Mesendoderm (in vitro differentiated cells): ENCODE results near the gene FAIM.

Experiments used
- DNase-seq: peaks from one replicate; pipeline ENCODE4 v3.0.0; 2013
- H2AK5ac ChIP-seq: 2 replicates; pipeline ENCODE4 v1.6.1; 2013; ENCODE audit warnings: low read length, inconsistent platforms
- H2BK120ac ChIP-seq: 2 replicates; pipeline ENCODE4 v1.6.1; 2013; ENCODE audit warnings: low read depth, mild to moderate bottlenecking, low read length, moderate library complexity, mixed read lengths
- H2BK15ac ChIP-seq: replicated peaks from 2 replicates; pipeline ENCODE4 v1.6.1; 2013; ENCODE audit warnings: low read depth, mild to moderate bottlenecking, moderate library complexity
- H2BK5ac ChIP-seq: 2 replicates; pipeline ENCODE4 v1.6.1; 2013; ENCODE audit warnings: low read length, inconsistent platforms
- H3K18ac ChIP-seq: 2 replicates; pipeline ENCODE4 v1.6.1; 2013; ENCODE audit warnings: mild to moderate bottlenecking, low read length, mixed read lengths
- H3K23ac ChIP-seq: one replicate; pipeline ENCODE4 v1.6.1; 2013; ENCODE audit warnings: low read length
- H3K27ac ChIP-seq: 2 replicates; pipeline ENCODE4 v1.5.1; 2013; ENCODE audit warnings: low read depth, mild to moderate bottlenecking, inconsistent platforms, low read length, moderate library complexity
- H3K27me3 ChIP-seq: 2 replicates; pipeline ENCODE4 v1.6.1; 2013; ENCODE audit warnings: low read length, control low read depth, mild to moderate bottlenecking, inconsistent platforms; ENCODE audit not compliant: insufficient read depth, poor library complexity
- H3K36me3 ChIP-seq: 2 replicates; pipeline ENCODE4 v1.6.1; 2013; ENCODE audit warnings: low read length, inconsistent platforms; ENCODE audit not compliant: control insufficient read depth, insufficient read depth
- H3K4ac ChIP-seq: one replicate; pipeline ENCODE4 v1.6.1; 2013; ENCODE audit warnings: low read depth, mild to moderate bottlenecking, low read length, moderate library complexity
- H3K4me1 ChIP-seq: 2 replicates; pipeline ENCODE4 v1.6.1; 2013; ENCODE audit warnings: low read depth, low read length, inconsistent platforms; ENCODE audit not compliant: control insufficient read depth
- H3K4me2 ChIP-seq: 2 replicates; pipeline ENCODE4 v1.6.1; 2013; ENCODE audit warnings: low read length
- H3K4me3 ChIP-seq: 2 replicates; pipeline ENCODE4 v1.5.1; 2013; ENCODE audit warnings: mild to moderate bottlenecking, low read length
- H3K56ac ChIP-seq: one replicate; pipeline ENCODE4 v1.6.1; 2013; ENCODE audit warnings: low read length
- H3K79me1 ChIP-seq: 2 replicates; pipeline ENCODE4 v1.6.1; 2013; ENCODE audit warnings: low read length, inconsistent platforms
- H3K79me2 ChIP-seq: 2 replicates; pipeline ENCODE4 v1.6.1; 2013; ENCODE audit warnings: mild to moderate bottlenecking, low read length; ENCODE audit not compliant: control insufficient read depth, insufficient read depth
- H3K9ac ChIP-seq: 2 replicates; pipeline ENCODE4 v1.6.1; 2013; ENCODE audit warnings: low read length, inconsistent platforms
- H4K5ac ChIP-seq: one replicate; pipeline ENCODE4 v1.6.1; 2013; ENCODE audit warnings: low read length
- H4K8ac ChIP-seq: one replicate; pipeline ENCODE4 v1.6.1; 2013; ENCODE audit warnings: low read depth, mild to moderate bottlenecking, control low read depth, low read length, moderate library complexity
- WGBS: extraction: QIAGEN DNeasy Blood & Tissue Kit; methylation state at CpG from one replicate; pipeline ENCODE4 v1.1.7; 2013; ENCODE audit warnings: low lambda C conversion rate, missing lambda C conversion rate; ENCODE audit not compliant: insufficient coverage; ENCODE audit errors: extremely low coverage; 5-methylcytosine and 5-hydroxymethylcytosine counted together

The FAIM gene

GRCh38 chr3:138609898-138610266 lies 1.3 kb downstream of the FAIM start:
- no peak for DNase-seq
- Histone ChIP-seq H2BK5ac (no peak overlapping the region), H4K8ac (no peak overlapping the region), H2BK15ac (no peak overlapping the region), H3K27ac (no peak overlapping the region), H2BK120ac (no peak overlapping the region), H3K23ac (no peak overlapping the region), H4K5ac (no peak overlapping the region), H2AK5ac (no peak overlapping the region), H3K4ac (no peak overlapping the region), H3K27me3 (no peaks in the 10 kb centered on the region), H3K79me1 (no peaks in the 10 kb centered on the region), H3K4me3 (no peak overlapping the region), H3K56ac (no peak overlapping the region), H3K4me2 (no peak overlapping the region), H3K79me2 (no peaks in the 10 kb centered on the region), H3K36me3 (no peaks in the 10 kb centered on the region), H3K18ac (no peak overlapping the region), H3K9ac (no peak overlapping the region), H3K4me1 (no peaks in the 10 kb centered on the region)
- no CpG with 5 or more reads among the region's 6 CpGs for WGBS

- Histone ChIP-seq H2BK5ac (no peak overlapping the region), H4K5ac (no peak overlapping the region), H3K79me2 (no peaks in the 10 kb centered on the region), H3K4ac (no peak overlapping the region), H4K8ac (no peak overlapping the region), H2BK15ac (no peak overlapping the region), H3K4me3 (no peak overlapping the region), H3K79me1 (no peaks in the 10 kb centered on the region), H3K4me1 (no peaks in the 10 kb centered on the region), H3K27me3 (no peaks in the 10 kb centered on the region), H2BK120ac (no peak overlapping the region), H2AK5ac (no peak overlapping the region), H3K56ac (no peak overlapping the region), H3K9ac (no peak overlapping the region), H3K23ac (no peak overlapping the region), H3K18ac (no peak overlapping the region), H3K4me2 (no peak overlapping the region), H3K27ac (no peak overlapping the region), H3K36me3 (no peaks in the 10 kb centered on the region)
- WGBS: no CpG with 5 or more reads among the region's 1 CpG
- no peak for DNase-seq
Measured at GRCh38 chr3:138615462-138615861, 6.9 kb downstream of the FAIM start.

GRCh38 chr3:138620431-138620830 lies 11.9 kb downstream of the FAIM start:
- Histone ChIP-seq H2BK5ac (no peak overlapping the region), H2BK15ac (no peak overlapping the region), H3K27ac (no peak overlapping the region), H3K4me1 (no peaks in the 10 kb centered on the region), H3K4me3 (no peak overlapping the region), H3K4me2 (no peak overlapping the region), H2BK120ac (no peak overlapping the region), H3K36me3 (no peaks in the 10 kb centered on the region), H3K27me3 (no peaks in the 10 kb centered on the region), H2AK5ac (no peak overlapping the region), H3K23ac (no peak overlapping the region), H4K8ac (no peak overlapping the region), H4K5ac (no peak overlapping the region), H3K56ac (no peak overlapping the region), H3K9ac (no peak overlapping the region), H3K18ac (no peak overlapping the region), H3K79me1 (no peaks in the 10 kb centered on the region), H3K79me2 (no peaks in the 10 kb centered on the region), H3K4ac (no peak overlapping the region)
- no CpG with 5 or more reads among the region's 4 CpGs for WGBS
- no peak for DNase-seq

- Histone ChIP-seq H3K36me3 (no peaks in the 10 kb centered on the region), H3K79me2 (no peaks in the 10 kb centered on the region), H2BK5ac (no peak overlapping the region), H3K4me3 (no peak overlapping the region), H3K9ac (no peak overlapping the region), H2BK120ac (no peak overlapping the region), H4K5ac (no peak overlapping the region), H3K4me2 (no peak overlapping the region), H4K8ac (no peak overlapping the region), H3K23ac (no peak overlapping the region), H2AK5ac (no peak overlapping the region), H3K56ac (no peak overlapping the region), H3K79me1 (no peaks in the 10 kb centered on the region), H3K4me1 (no peaks in the 10 kb centered on the region), H2BK15ac (no peak overlapping the region), H3K27ac (no peak overlapping the region), H3K4ac (no peak overlapping the region), H3K18ac (no peak overlapping the region), H3K27me3 (no peaks in the 10 kb centered on the region)
- DNase-seq: no peak
Measured at GRCh38 chr3:138624518-138624917, 15.9 kb downstream of the FAIM start.

- Histone ChIP-seq H3K36me3 (no peaks in the 10 kb centered on the region), H2AK5ac (no peak overlapping the region), H3K79me1 (no peaks in the 10 kb centered on the region), H2BK15ac (no peak overlapping the region), H3K23ac (no peak overlapping the region), H2BK5ac (no peak overlapping the region), H2BK120ac (no peak overlapping the region), H3K9ac (no peak overlapping the region), H3K27me3 (no peaks in the 10 kb centered on the region), H3K4me1 (no peaks in the 10 kb centered on the region), H3K18ac (no peak overlapping the region), H3K4me3 (no peak overlapping the region), H3K56ac (no peak overlapping the region), H4K8ac (no peak overlapping the region), H3K79me2 (no peaks in the 10 kb centered on the region), H3K4ac (no peak overlapping the region), H4K5ac (no peak overlapping the region), H3K27ac (no peak overlapping the region), H3K4me2 (no peak overlapping the region)
- DNase-seq: no peak
- no CpG with 5 or more reads among the region's 3 CpGs for WGBS
Measured at GRCh38 chr3:138625707-138626365, 17.3 kb downstream of the FAIM start.

- Histone ChIP-seq H3K9ac (no peak overlapping the region), H4K5ac (no peak overlapping the region), H3K18ac (no peak overlapping the region), H3K4me2 (no peak overlapping the region), H2AK5ac (no peak overlapping the region), H3K36me3 (no peaks in the 10 kb centered on the region), H3K27me3 (no peaks in the 10 kb centered on the region), H3K4me3 (no peak overlapping the region), H3K79me1 (no peaks in the 10 kb centered on the region), H4K8ac (no peak overlapping the region), H3K79me2 (no peaks in the 10 kb centered on the region), H2BK15ac (no peak overlapping the region), H2BK120ac (no peak overlapping the region), H3K27ac (no peak overlapping the region), H3K23ac (no peak overlapping the region), H3K4ac (no peak overlapping the region), H2BK5ac (no peak overlapping the region), H3K4me1 (no peaks in the 10 kb centered on the region), H3K56ac (no peak overlapping the region)
- DNase-seq: no peak
- no CpG with 5 or more reads among the region's 6 CpGs for WGBS
Measured at GRCh38 chr3:138629526-138629925, 21.0 kb downstream of the FAIM start.
